ENCODE data around the gene ACSS2.

GRCh38 chr20:34871966-34872621, 4.3 kb upstream of the ACSS2 start:
- no peak for TF ChIP-seq MAFK (IDR thresholded peaks at IDR 0.05; ENCODE audit: low read depth, low read length)
- TF ChIP-seq POLR2AphosphoS5 (IDR thresholded peaks at IDR 0.05; ENCODE audit: low read depth, low read length) = no peak
- no peak for TF ChIP-seq TAF1 (IDR thresholded peaks at IDR 0.05; ENCODE audit: low read depth, low read length)
- TF ChIP-seq CTCF (IDR thresholded peaks at IDR 0.05; ENCODE audit: control extremely low read depth in 1 of 3, insufficient read depth in 1 of 3, low read depth in 1 of 3, low read length in 3 of 3) = no peak
- TF ChIP-seq MAX (IDR thresholded peaks at IDR 0.05) = no peak
- TF ChIP-seq EP300 (IDR thresholded peaks at IDR 0.05; ENCODE audit: borderline replicate concordance in 1 of 2, low read depth in 2 of 2, low read length in 2 of 2) = no peak
- no peak for TF ChIP-seq POLR2A (IDR thresholded peaks at IDR 0.05; ENCODE audit: control extremely low read depth in 1 of 2, low read depth in 2 of 2, low read length in 2 of 2)
- TF ChIP-seq BACH1 (IDR thresholded peaks at IDR 0.05; ENCODE audit: low read length) = no peak
- no peak for TF ChIP-seq PHF8 (conservative IDR thresholded peaks at IDR 0.05; ENCODE audit: low read depth, low read length)
- no peak for TF ChIP-seq KDM4A (IDR thresholded peaks at IDR 0.05; ENCODE audit: low read depth, low read length, severe bottlenecking)
- no peak for TF ChIP-seq HDAC6 (IDR thresholded peaks at IDR 0.05; ENCODE audit: low read depth, low read length)
